GM11168 (cell line): ENCODE data around the gene TTR.

ENCODE experiments used
- in situ Hi-C: fragments of 300-500 bp; cut with MboI; formaldehyde crosslinking; loops from one replicate; pipeline ENCODE4 v1.12.0; 2022; ENCODE audit warnings: low sequenced_read_pairs; ENCODE audit not compliant: unreplicated experiment

Gene TTR

DNA sequence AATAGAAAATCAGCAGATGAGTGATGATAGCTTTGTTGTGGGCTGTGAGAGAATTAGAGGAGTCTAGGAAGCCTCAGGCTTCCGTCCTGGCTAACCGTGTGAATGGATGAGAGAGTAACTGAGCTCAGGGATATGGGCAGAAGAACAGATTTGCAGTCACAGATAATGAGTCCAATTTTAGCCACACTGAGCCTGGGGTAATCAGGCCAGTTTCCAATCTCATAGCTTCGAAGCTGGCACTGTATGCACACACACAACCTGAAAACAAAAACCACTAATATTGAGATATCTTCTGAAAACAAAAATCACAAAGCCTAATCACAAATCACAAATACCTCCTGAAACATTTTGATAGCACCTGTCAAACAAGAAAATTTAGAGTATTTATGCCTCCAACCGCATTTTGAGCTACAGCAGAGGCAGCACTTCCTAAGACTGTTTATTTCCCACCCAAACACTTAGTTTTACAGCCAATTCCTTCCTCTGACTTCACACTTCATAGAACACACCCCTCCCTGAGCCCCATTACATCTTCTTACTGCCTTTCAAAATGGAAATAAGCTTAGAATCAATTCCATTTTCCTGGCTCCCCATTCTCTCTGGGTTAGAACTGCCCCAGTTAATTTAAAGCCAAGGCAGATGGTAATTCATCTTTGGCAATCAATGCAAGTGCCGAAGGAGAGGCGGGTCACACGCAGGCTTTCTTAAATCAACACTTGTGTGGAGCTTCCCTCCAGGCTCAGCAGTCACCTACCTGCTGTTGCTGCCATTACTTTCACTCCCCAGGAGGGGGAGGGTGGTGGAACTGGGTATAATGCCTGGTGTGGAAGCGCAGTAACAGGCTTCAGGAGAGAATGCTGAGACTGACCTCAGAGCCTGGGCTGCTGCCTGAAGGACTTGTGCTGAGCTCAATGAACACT is 18.9 kb downstream of the TTR start:
- in situ Hi-C loops = no loop called here

DNA sequence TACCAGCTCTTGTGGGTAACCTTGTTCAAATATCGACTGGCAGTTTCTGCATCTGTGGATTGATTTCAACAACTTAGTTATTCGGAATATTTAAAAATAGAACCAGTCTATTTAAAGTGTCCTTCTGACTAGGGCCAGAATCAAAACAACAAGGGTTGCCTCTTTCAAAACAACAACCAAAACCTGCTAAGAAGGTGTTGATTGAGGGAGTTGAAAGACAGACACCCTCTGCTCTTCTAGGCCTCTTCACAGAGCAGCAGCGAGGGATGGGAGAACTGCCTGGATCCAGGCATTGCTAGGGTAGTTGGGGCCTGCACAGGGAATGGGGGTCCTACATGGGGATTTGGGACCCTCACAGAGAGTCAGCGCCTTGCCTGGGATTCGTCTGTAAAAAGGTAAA is 19.8 kb downstream of the TTR start:
- in situ Hi-C loops = no loop called here

DNA sequence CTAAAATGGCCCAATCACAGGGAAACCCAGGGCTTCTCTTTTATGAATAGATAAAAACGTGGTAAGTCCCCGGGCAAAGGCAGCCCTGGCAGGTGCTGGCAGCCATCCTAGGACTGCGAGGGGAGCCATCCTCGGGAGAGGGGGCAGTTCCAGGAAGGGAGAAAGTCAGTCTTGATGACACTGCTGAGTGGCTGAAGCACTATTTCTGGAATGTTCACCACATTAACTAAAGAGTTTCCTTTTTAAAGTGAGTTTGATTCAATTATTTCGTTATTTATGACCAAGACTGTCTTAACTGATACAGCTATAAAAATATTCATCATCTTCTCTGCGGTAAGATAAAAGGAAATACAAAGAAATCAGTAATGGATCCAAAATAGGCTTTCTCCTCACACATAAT is 20.4 kb downstream of the TTR start:
- in situ Hi-C loops = no loop called here

DNA sequence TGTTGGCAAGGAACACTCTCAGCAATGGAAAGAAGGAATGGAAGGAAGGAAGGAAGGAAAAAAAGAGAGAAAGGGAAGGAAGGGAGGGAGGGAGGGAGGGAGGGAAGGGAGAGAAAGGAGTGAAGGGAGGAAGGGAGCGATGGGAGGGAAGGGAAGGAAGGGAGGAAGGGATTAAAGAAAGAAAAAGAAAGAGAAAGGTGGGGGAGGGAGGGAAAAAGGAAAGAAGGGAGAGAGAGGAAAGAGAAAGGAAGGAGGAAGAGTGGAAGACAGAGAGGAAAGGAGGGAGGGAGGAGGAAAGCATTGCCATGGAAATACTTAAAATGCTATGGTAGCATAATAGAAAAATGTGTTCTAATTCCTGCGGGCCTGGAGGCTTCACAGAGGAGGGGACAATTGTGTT is 22.4 kb downstream of the TTR start:
- in situ Hi-C loops = no loop called here

DNA sequence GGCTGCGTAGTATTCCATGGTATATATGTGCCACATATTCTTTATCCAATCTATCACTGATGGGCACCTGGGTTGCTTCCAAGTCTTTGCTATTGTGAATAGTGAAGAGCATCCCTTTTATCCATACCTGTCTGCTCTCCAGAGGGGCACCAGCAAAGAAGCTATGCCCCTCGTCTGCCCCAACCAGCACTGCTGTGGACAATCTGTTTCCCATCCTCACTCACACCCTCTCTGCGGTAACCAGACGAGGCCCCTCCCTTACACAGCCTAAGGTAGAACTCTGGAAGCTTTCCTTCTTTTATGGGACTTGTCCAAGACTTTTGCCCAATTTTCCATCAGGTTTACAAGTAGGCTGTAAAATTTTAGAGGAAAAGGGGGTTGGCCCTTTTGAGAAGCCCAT is 24.9 kb downstream of the TTR start:
- in situ Hi-C loops = no loop called here

DNA sequence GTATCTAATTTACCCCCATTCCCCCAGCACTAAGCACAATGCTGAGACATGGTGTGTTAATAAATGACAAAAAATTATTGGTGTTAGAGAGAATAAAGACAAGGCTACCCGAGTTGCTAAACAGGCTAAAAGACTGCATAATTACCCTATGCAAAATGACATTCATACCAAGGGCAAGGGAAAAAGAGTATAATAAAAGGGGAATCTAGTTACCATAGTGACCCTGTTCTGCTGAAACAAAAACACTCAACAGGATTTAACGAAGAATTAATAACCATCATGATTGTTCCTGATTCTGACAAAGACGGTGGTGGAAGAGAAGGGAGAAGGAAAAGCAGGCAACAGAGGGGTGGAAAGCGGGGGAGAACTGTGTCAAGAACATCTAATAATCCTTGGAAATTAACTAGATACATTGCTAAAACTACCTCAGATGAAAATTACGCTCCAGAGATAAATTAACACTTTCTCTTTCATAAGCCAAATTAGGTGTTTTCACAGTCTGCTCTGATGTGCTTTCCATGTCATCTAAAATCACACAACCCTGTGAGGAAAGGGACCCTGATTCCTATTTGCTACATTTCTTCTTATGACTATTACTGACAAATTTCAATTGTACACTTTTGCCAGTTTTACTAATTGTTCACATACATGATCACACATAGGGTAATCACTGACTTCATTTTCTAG is 25.5 kb downstream of the TTR start:
- in situ Hi-C loops = no loop called here

DNA sequence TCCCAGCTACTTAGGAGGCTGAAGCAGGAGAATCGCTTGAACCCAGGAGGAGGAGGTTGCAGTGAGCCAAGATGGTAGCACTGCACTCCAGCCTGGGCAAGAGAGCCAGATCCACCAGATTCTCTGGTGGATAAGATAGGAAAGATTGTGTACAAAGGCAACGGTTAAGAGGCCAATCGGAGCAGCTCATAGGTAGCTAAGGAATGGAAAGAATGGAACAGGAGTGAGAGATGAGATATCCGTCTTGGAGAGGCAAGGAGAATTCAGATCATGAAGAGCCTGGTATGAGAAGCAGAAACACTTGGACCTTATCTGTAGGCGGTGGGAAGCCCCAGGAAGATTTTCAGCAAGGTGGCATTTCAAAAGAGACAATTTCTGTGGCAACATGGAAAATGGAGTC is 27.1 kb downstream of the TTR start:
- in situ Hi-C loops = no loop called here

DNA sequence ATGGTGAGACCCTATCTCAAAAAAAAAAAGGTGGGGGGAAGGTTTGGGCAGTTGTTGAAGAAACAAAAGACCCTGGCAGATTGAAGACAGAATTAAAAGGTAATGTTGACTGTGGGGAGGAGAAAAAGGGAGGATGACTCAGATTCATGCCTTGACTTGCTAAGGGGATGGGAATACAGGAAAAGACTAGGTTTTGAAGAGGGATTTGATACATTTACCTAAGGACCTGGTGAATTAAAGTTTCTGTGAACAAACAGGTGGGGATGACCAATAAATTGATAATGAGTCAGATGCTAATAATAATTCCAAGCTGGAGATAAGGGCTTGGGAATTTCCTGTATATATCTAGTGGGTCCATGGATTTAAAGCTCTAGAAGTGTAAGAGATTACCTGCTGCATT is 27.6 kb downstream of the TTR start:
- in situ Hi-C loops = no loop called here

DNA sequence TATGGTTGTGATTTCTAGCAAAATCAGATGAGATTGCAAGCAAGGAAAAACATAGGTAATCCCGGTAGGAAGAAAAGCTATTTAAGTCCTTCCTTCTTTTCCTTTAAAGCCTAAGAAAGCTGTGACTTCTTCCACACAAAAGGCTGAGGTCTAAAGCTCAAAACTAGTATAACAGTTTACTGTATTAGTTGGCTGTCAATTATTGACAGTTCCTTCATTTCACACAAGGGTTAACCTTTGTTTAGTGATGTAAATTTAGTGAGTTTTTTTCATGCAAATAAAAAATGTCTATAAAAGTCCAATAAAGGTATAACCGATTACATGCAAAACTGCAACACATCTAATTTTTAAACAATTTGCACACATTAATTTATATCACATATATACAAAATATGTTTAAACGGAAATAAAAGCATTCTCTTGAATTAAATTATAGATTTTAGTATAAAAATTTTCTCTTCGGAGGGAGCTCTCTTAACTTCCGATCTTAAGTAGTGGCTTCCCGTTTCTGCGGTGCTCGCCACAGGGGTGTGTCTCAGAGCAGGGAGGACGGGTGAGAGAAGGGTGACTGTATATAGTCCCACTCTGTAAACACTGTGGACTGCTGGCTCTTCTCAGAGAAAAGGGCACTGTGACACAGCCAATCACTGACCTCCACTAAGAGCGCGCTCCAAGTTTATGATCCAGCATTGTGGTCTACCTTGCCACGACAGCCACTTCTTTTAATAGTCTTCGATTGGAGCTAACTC is 33.4 kb downstream of the TTR start:
- in situ Hi-C loops = no loop called here

DNA sequence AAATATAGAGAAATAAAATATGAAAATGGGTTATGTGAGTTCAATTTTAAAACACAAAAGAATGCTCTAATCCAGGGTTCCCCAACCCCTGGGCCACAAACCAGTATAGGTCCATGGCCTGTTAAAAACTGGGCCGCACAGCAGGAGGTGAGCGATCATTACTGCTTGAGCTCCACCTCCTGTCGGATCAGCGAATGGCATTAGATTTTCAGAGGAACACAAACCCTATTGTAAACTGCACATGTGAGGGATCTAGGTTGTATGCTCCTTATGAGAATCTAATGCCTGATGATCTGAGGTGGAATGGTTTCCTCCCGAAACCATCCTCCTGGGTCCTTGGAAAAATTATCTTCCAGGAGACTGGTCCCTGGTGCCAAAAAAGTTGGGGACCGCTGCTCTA is 34.7 kb downstream of the TTR start:
- in situ Hi-C loops = no loop called here

DNA sequence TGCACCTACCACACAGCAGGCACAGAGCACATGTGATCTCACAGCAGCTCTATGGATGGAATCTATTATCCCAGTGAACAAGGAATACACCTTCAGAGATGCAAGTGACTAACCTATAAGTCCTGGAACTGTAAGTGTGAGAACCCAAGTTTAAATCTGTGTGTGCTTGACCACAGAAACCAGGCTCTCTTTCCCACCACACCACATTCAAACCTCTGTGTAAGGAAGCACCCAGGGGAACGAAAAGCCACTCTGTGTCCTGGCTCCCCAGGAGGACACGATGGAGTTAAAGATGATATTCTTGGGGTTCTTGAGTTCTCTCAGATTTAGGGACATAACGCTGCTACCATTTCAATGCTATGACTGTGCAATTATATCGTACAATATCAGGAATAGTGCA is 38.9 kb downstream of the TTR start:
- in situ Hi-C loops = no loop called here

DNA sequence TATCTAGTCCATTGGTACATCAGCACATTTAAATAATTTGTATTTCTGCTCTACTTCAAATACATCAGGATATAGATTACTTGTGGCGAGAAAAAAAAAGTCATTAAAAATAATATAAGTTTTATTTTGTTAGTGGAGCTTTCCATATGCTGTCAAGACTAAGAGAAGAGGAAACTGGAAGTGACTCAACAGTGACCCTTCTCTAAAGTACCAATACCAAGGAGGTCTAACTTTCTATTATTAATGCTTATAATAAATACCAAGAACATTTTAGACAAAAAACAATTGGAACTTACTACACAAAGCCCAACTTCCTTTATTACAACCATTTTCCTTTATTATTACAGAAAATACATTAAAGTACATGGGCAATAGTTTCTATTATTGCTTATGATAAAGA is 39.8 kb downstream of the TTR start:
- in situ Hi-C loops = no loop called here

DNA sequence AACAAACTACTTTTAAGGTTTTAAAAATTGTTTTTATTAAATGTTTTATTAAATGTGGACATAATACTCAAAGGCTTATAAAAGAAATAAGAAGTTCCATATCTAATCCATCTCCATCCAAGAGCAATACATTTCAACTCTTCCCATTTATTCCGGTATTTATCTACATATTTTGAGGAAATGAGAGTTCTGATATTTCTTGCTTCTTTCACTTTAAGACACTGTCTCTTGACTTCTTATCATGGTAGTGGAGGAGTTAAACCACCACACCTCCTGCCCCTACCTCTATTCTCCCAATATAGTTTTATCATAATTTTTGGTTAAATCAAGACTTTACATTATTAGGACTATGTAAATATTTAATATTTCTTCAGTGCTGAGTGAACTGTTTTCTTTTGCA is 40.7 kb downstream of the TTR start:
- in situ Hi-C loops = no loop called here

DNA sequence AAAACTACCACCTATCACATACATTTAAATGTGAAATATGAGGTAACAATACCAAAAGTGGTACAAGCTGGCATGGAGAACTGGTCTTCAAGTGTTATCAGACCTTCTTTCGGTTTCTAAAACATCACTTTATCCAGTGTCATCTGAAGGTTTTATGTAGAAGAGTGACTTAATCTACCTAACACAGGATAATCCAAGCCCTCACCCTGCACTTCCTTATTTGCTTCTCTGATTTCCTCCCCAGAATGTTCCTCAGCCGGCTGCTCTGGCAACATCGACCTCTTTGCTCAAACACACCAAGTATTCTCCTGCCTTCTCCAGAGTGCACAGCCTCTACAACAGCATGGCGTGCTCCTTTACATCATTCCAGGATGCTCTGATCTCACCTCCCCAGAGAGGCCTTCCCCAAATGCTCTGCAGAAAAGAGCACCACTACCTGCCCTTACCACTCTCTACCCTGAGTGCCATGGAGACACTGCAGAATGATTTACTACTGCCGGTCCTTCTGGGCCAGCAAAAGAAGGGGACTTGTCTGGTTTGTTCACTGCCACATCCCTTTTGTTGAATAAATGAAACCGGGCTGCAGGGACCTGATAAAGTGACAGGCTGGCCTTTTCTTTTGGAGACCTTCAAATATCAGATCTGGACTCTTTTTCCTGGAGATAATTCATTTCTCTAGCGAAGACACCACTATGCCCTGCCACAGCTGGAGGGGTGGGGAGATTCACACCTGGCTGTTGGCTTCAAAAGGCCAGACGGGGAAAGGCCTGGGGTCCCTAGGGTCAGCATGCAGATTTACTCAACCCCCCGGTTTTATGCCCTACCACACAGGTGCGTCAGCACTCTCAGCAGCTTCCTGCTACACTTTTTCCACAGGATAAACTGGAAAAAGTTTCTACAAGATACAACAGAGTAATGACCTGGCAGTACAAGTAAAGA is 42.0 kb downstream of the TTR start:
- in situ Hi-C loops = no loop called here

DNA sequence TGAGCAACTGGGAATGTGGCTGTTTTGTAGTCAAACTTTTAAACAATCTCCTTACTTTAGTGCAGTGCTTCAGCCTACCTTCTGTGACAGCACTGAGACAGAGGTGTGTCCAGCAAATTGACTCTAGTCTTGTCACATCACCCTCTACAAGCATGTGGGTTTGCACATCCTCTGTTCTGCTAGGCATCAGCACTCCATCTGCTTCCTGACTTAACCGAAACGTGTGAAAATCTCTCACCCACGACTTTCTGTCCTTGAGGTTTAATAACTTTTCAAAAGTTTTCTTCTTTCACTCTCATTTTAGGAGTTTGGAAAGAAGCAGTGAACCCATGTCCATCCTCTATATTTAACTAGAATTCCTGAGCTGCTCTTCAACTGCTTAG is 42.6 kb downstream of the TTR start:
- in situ Hi-C loops = no loop called here

DNA sequence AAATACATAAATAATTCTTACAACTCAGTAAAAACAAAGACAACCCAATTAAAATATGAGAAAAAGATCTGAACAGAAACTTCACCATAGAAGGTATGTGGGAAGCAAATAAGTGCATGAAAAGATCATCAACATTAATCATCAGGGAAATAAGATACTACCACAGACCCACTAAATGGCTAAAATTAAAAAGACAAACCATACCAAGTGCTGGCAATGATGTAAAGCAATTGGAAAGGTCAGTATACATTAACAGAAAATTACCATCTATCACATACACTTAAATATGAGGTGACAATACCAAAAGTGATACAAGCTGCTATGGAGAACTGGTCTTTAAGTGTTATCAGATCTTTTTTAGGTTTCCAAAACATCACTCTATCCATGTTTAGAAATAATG is 44.7 kb downstream of the TTR start:
- in situ Hi-C loops = no loop called here

DNA sequence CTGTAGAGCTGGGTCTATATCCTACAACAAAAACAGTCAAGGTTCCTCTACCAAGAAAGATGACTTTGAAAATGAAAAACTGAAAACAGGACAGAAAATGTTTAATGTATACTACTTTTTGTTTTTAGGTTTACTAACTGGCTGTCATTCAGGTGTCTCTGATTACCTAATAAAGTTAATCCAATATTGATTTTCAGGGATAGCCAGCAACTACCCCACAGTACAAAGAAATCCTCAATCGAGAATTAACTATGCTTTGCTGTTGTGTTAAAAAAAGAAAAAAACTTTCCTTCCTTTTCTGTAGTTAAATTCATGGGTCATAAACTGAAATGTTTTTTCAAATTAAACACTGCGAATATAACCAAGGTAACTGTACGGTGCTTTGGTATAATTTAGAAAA is 45.8 kb downstream of the TTR start:
- in situ Hi-C loops = no loop called here

DNA sequence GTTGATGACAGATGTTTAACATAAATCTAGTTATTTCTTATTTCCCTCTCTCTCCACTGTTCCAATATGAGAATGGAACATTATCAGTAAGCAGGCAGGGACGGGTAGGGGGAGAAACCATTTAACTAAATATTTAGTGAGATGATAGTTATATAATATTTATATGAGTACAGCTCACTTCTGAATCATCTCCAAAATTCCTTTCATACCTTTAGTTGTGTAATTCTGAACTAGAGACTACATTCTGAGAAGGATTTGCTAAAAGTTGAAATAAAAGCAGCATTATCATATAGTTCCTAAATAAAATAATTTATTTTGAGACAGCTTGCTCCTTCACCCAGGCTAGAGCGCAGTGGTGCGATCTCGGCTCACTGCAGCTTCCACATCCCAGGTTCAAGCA is 51.3 kb downstream of the TTR start:
- in situ Hi-C loops = no loop called here

DNA sequence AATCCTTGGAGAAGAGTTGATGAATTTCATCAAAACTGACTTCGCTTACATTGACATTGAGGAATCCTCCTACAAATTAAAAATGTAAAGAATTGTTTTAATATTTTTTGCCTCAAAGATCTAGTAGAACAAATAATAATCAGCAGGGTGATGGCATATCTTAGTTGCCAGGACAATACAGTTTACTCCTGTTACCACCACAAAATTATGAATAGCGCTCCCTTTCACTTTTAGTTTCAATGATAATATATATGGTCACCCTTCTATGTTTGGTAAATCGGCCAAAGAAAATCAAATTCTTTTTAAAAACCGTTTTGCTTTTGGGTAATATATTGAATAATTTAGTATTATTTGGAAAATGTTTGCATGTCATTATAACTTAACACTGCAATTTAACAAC is 53.7 kb downstream of the TTR start:
- in situ Hi-C loops = no loop called here
